Loucy (cell line): Measurements from ENCODE around the gene SGPL1.
"Not testable (repeated sequence)": the region's sequence is repeated elsewhere in the genome, so short reads cannot be mapped to it uniquely, and the experiment has no call there.

Source experiments
- H2AFZ ChIP-seq: fragments of 200-600 bp; sonication (generic); 2 replicates; pipeline ENCODE4 v1.6.0; 2016; ENCODE audit warnings: antibody characterized with exemption, mild to moderate bottlenecking, low read length, moderate library complexity
- H3F3A ChIP-seq: fragments of 200-600 bp; 2 replicates; pipeline ENCODE4 v1.6.0; 2016; ENCODE audit warnings: antibody characterized with exemption, low read depth, mild to moderate bottlenecking
- H3K27me3 ChIP-seq: fragments of 200-600 bp; sonication (generic); 2 replicates; pipeline ENCODE4 v1.6.1; 2014; ENCODE audit warnings: low read length, mild to moderate bottlenecking; ENCODE audit not compliant: insufficient read depth, poor library complexity, severe bottlenecking
- H3K36me3 ChIP-seq: fragments of 200-600 bp; sonication (generic); 2 replicates; pipeline ENCODE4 v1.6.1; 2016; ENCODE audit warnings: low read length; ENCODE audit not compliant: insufficient read depth
- H3K4me1 ChIP-seq: fragments of 200-600 bp; sonication (generic); 2 replicates; pipeline ENCODE4 v1.5.1; 2014; ENCODE audit warnings: low read length, mild to moderate bottlenecking; ENCODE audit not compliant: insufficient read depth, poor library complexity, severe bottlenecking
- H3K4me2 ChIP-seq: fragments of 200-600 bp; sonication (generic); 2 replicates; pipeline ENCODE4 v1.6.0; 2014; ENCODE audit warnings: antibody characterized with exemption, low read length, low read depth, mild to moderate bottlenecking; ENCODE audit not compliant: poor library complexity, severe bottlenecking
- H3K4me3 ChIP-seq: fragments of 200-600 bp; sonication (generic); 2 replicates; pipeline ENCODE4 v1.5.1; 2014; ENCODE audit warnings: low read length, mild to moderate bottlenecking, mixed read lengths; ENCODE audit not compliant: poor library complexity, severe bottlenecking
- H3K79me2 ChIP-seq: fragments of 200-600 bp; sonication (generic); 2 replicates; pipeline ENCODE4 v1.6.1; 2014; ENCODE audit warnings: low read length; ENCODE audit not compliant: insufficient read depth
- H3K9ac ChIP-seq: fragments of 200-600 bp; sonication (generic); 2 replicates; pipeline ENCODE4 v1.6.0; 2014; ENCODE audit warnings: mild to moderate bottlenecking, low read depth, low read length, moderate library complexity; ENCODE audit not compliant: poor library complexity, severe bottlenecking
- H3K9me2 ChIP-seq: fragments of 200-600 bp; sonication (generic); replicated peaks from 2 replicates; pipeline ENCODE4 v1.6.1; 2016; ENCODE audit warnings: low read depth, low read length, mixed read lengths
- H3K9me3 ChIP-seq: fragments of 200-600 bp; sonication (generic); 2 replicates; pipeline ENCODE4 v1.6.1; 2014; ENCODE audit warnings: mild to moderate bottlenecking, antibody characterized with exemption, low read length, low read depth; ENCODE audit not compliant: insufficient read depth
- H4K20me1 ChIP-seq: fragments of 200-600 bp; sonication (generic); 2 replicates; pipeline ENCODE4 v1.6.0; 2014; ENCODE audit warnings: antibody characterized with exemption, low read length, mild to moderate bottlenecking; ENCODE audit not compliant: insufficient read depth, poor library complexity, severe bottlenecking
- CTCF ChIP-seq: fragments of 200-600 bp; sonication (generic); conservative IDR thresholded peaks from 2 replicates; pipeline ENCODE4 v1.5.1; 2014; ENCODE audit warnings: mild to moderate bottlenecking, antibody characterized with exemption, low read length
- EZH2phosphoT487 ChIP-seq: fragments of 200-600 bp; IDR thresholded peaks from 2 replicates; pipeline ENCODE4 v1.6.1; 2018; ENCODE audit warnings: antibody characterized with exemption, mild to moderate bottlenecking, moderate library complexity, borderline replicate concordance

SGPL1 gene

GRCh38 chr10:70770001-70770400, 45.7 kb upstream of the SGPL1 start:
- no peak for TF ChIP-seq CTCF
- TF ChIP-seq EZH2phosphoT487: no peak
- H2AFZ ChIP-seq: no peak overlapping the region
- H3K36me3 ChIP-seq: no peaks in the 10 kb centered on the region
- no peaks in the 10 kb centered on the region for H3F3A ChIP-seq
- H3K4me3 ChIP-seq: no peak overlapping the region
- no peak overlapping the region for H3K4me2 ChIP-seq
- H4K20me1 ChIP-seq: no peaks in the 10 kb centered on the region
- no peaks in the 10 kb centered on the region for H3K4me1 ChIP-seq
- no peaks in the 10 kb centered on the region for H3K9me2 ChIP-seq
- H3K9me3 ChIP-seq: peaks cover 13% of the 10 kb centered on the region; the same call in 1 of the 2 replicates
- no peaks in the 10 kb centered on the region for H3K27me3 ChIP-seq
- H3K79me2 ChIP-seq: no peaks in the 10 kb centered on the region
- H3K9ac ChIP-seq: no peak overlapping the region

GRCh38 chr10:70770516-70770915, 45.2 kb upstream of the SGPL1 start:
- not testable (repeated sequence) for H3K27me3 ChIP-seq, H3K9ac ChIP-seq, H3K9me2 ChIP-seq, H3K4me2 ChIP-seq, H4K20me1 ChIP-seq, H3F3A ChIP-seq, H3K36me3 ChIP-seq, H2AFZ ChIP-seq, H3K9me3 ChIP-seq, H3K4me1 ChIP-seq, H3K79me2 ChIP-seq, H3K4me3 ChIP-seq

- H3K4me3 ChIP-seq: no peak overlapping the region
- no peaks in the 10 kb centered on the region for H3K4me1 ChIP-seq
- no peaks in the 10 kb centered on the region for H3K36me3 ChIP-seq
- H3K9me3 ChIP-seq: no peaks in the 10 kb centered on the region
- no peak overlapping the region for H2AFZ ChIP-seq
- TF ChIP-seq CTCF: no peak; the same call in 1 of the 2 replicates
- TF ChIP-seq EZH2phosphoT487: no peak
- no peaks in the 10 kb centered on the region for H3K79me2 ChIP-seq
- no peak overlapping the region for H3K9ac ChIP-seq
- no peaks in the 10 kb centered on the region for H3F3A ChIP-seq
- H3K9me2 ChIP-seq: no peaks in the 10 kb centered on the region
- no peaks in the 10 kb centered on the region for H3K27me3 ChIP-seq
- H4K20me1 ChIP-seq: no peaks in the 10 kb centered on the region
- no peak overlapping the region for H3K4me2 ChIP-seq
Observed at GRCh38 chr10:70771311-70772194, 44.2 kb upstream of the SGPL1 start.

- Histone ChIP-seq H3K4me3 (no peak overlapping the region), H3K9me3 (no peaks in the 10 kb centered on the region), H3K4me2 (no peak overlapping the region), H3K79me2 (no peaks in the 10 kb centered on the region), H3K9me2 (no peaks in the 10 kb centered on the region), H3K27me3 (no peaks in the 10 kb centered on the region), H2AFZ (no peak overlapping the region), H4K20me1 (no peaks in the 10 kb centered on the region), H3K36me3 (no peaks in the 10 kb centered on the region), H3K4me1 (no peaks in the 10 kb centered on the region), H3F3A (no peaks in the 10 kb centered on the region), H3K9ac (no peak overlapping the region)
- no peak for TF ChIP-seq CTCF
- no peak for TF ChIP-seq EZH2phosphoT487
Observed at GRCh38 chr10:70772627-70773026, 43.1 kb upstream of the SGPL1 start.
